Colonic mucosa (tissue), 4 donors: ENCODE results near the gene SLC15A5. TPM values are rescaled to one million over a fixed set of nuclear protein-coding genes. Genes with fewer than 3 reads are reported as not detected.

Experiments
- DNase-seq: peaks from one replicate; pipeline ENCODE4 v3.0.0-alpha.2; 2020
- H3K27ac ChIP-seq: fragments of 200-600 bp; one replicate; pipeline ENCODE4 v1.8.0; 2021
- H3K27me3 ChIP-seq: fragments of 200-600 bp; one replicate; pipeline ENCODE4 v1.8.0; 2021
- H3K36me3 ChIP-seq: fragments of 200-600 bp; one replicate; pipeline ENCODE4 v1.8.0; 2021
- H3K4me1 ChIP-seq: fragments of 200-600 bp; one replicate; pipeline ENCODE4 v1.8.0; 2021; ENCODE audit warnings: mild to moderate bottlenecking
- H3K4me3 ChIP-seq: fragments of 200-600 bp; one replicate; pipeline ENCODE4 v1.8.0; 2021
- H3K9ac ChIP-seq, 2 donors: one replicate each; pipeline ENCODE4 v1.7.0; 2013; ENCODE audit warnings: control low read depth in 2 of 2, low read depth in 2 of 2, low read length in 2 of 2
- H3K9me3 ChIP-seq: fragments of 200-600 bp; one replicate; pipeline ENCODE4 v1.8.0; 2021
- CTCF ChIP-seq: fragments of 200-600 bp; IDR thresholded peaks from one replicate; pipeline ENCODE4 v1.8.0; 2022; ENCODE audit warnings: antibody characterized with exemption, mild to moderate bottlenecking
- intact Hi-C: fragments of 100-400 bp; cut with DNase I; formaldehyde crosslinking; loops from one replicate; pipeline ENCODE4 v1.14.1; 2022
- total RNA-seq, 2 donors: library from RNA; stranded (reverse); fragmentation: NEBNext Ultra II Directional in 1 of 2; extraction: Animal tissue kit (Norgen Biotek cat#: 25700) in 1 of 2; gene quantifications; one replicate each; pipeline ENCODE4 v1.2.1, GENCODE V29; 2021
- donor health status: healthy.
- donor health status: DM: no; HTN: no; CAD: no.
- donor health status: DM: no; HTN: no; CAD: no.

Gene SLC15A5
- total RNA-seq, 2 donors from 2014 or later: not detected

GRCh38 chr12:16266085-16266484 is 11.4 kb downstream of the SLC15A5 start:
- H3K27me3 ChIP-seq: no peaks in the 10 kb centered on the region
- intact Hi-C loops: no loop called here
- H3K9me3 ChIP-seq: no peaks in the 10 kb centered on the region
- no peak for DNase-seq
- no peaks in the 10 kb centered on the region for H3K4me1 ChIP-seq
- H3K9ac ChIP-seq: no peak overlapping the region
- TF ChIP-seq CTCF: no peak
- H3K4me3 ChIP-seq: no peak overlapping the region
- no peaks in the 10 kb centered on the region for H3K36me3 ChIP-seq
- H3K27ac ChIP-seq: no peak overlapping the region

- H3K4me3 ChIP-seq: no peak overlapping the region
- H3K36me3 ChIP-seq: no peaks in the 10 kb centered on the region
- H3K4me1 ChIP-seq: no peaks in the 10 kb centered on the region
- intact Hi-C loops: no loop called here
- no peaks in the 10 kb centered on the region for H3K9me3 ChIP-seq
- H3K27me3 ChIP-seq: no peaks in the 10 kb centered on the region
- H3K9ac ChIP-seq: no peak overlapping the region
- DNase-seq: no peak
- no peak for TF ChIP-seq CTCF
- H3K27ac ChIP-seq: no peak overlapping the region
Measured at GRCh38 chr12:16261944-16262475, 15.5 kb downstream of the SLC15A5 start.

GRCh38 chr12:16260206-16260605 is 17.3 kb downstream of the SLC15A5 start:
- DNase-seq: no peak
- H3K27ac ChIP-seq: no peak overlapping the region
- no peaks in the 10 kb centered on the region for H3K27me3 ChIP-seq
- intact Hi-C loops: no loop called here
- no peak for TF ChIP-seq CTCF
- H3K9me3 ChIP-seq: no peaks in the 10 kb centered on the region
- no peaks in the 10 kb centered on the region for H3K36me3 ChIP-seq
- no peak overlapping the region for H3K9ac ChIP-seq
- H3K4me1 ChIP-seq: no peaks in the 10 kb centered on the region
- no peak overlapping the region for H3K4me3 ChIP-seq

- no peak for TF ChIP-seq CTCF
- Histone ChIP-seq H3K27ac (no peak overlapping the region), H3K4me3 (no peak overlapping the region), H3K9ac (no peak overlapping the region), H3K27me3 (no peaks in the 10 kb centered on the region), H3K4me1 (no peaks in the 10 kb centered on the region), H3K36me3 (no peaks in the 10 kb centered on the region), H3K9me3 (no peaks in the 10 kb centered on the region)
- intact Hi-C loops: no loop called here
- no peak for DNase-seq
Measured at GRCh38 chr12:16258963-16259362, 18.5 kb downstream of the SLC15A5 start.

GRCh38 chr12:16246264-16246663 is 31.2 kb downstream of the SLC15A5 start:
- H3K4me1 ChIP-seq: no peaks in the 10 kb centered on the region
- no peak overlapping the region for H3K4me3 ChIP-seq
- no peak for DNase-seq
- intact Hi-C loops: no loop called here
- no peaks in the 10 kb centered on the region for H3K36me3 ChIP-seq
- no peak for TF ChIP-seq CTCF
- no peak overlapping the region for H3K27ac ChIP-seq
- no peaks in the 10 kb centered on the region for H3K27me3 ChIP-seq
- no peak overlapping the region for H3K9ac ChIP-seq
- H3K9me3 ChIP-seq: no peaks in the 10 kb centered on the region
